Peyer's patch (tissue), 4 donors: ENCODE data around the gene GPC6. TPM values are rescaled to one million over a fixed set of nuclear protein-coding genes. Genes with fewer than 3 reads are reported as not detected.

ENCODE experiments used
- DNase-seq, 3 donors: peaks; one replicate each; pipeline ENCODE4 v3.0.0-alpha.2; 2017 to 2019
- H3K27ac ChIP-seq, 4 donors: fragments of 200-600 bp; sonication (generic); one replicate each; pipeline ENCODE4 v1.5.1; 2016 to 2019
- H3K27me3 ChIP-seq, 2 donors: fragments of 200-600 bp; sonication (generic); one replicate each; pipeline ENCODE4 v1.5.1; 2019
- H3K36me3 ChIP-seq, 3 donors: fragments of 200-600 bp; sonication (generic); one replicate each; pipeline ENCODE4 v1.5.1; 2016 to 2019
- H3K4me1 ChIP-seq, 4 donors: fragments of 200-600 bp; sonication (generic); one replicate each; pipeline ENCODE4 v1.5.1; 2016 to 2019
- H3K4me3 ChIP-seq, 4 donors: fragments of 200-600 bp; sonication (generic); 1 replicate in 3 of 4; 2 replicates in 1 of 4; pipeline ENCODE4 v1.5.1; 2016 to 2019; ENCODE audit warnings: mild to moderate bottlenecking in 1 of 4
- H3K9me3 ChIP-seq, 4 donors: fragments of 200-600 bp; sonication (generic); one replicate each; pipeline ENCODE4 v1.5.1; 2016 to 2019; ENCODE audit warnings: mild to moderate bottlenecking in 1 of 4
- POLR2A ChIP-seq, 2 donors: fragments of 450-650 bp; IDR thresholded peaks; one replicate each; pipeline ENCODE4 v1.5.1; 2017; ENCODE audit warnings: antibody characterized with exemption in 2 of 2, mild to moderate bottlenecking in 2 of 2, moderate library complexity in 2 of 2
- total RNA-seq, 4 donors: library from RNA; depleted of rRNA; stranded (reverse); fragments of >200 nt; gene quantifications; one replicate each; pipeline ENCODE4 v1.1.0, GENCODE V29; 2016
- TF ChIP-seq, protein P1 (sequence below), 6 experiments: fragments of 450-650 bp in 4 of 6; fragments of 200-600 bp in 2 of 6; sonication (generic) in 1 of 6; IDR thresholded peaks; one replicate each; pipeline ENCODE4 v1.5.1; 2017 to 2019; ENCODE audit warnings: antibody characterized with exemption in 6 of 6, mild to moderate bottlenecking in 3 of 6, moderate library complexity in 1 of 6

Gene GPC6
- total RNA-seq, 4 donors from 2014 or later = 1.6 to 13.2 (median 2.6) TPM

DNA sequence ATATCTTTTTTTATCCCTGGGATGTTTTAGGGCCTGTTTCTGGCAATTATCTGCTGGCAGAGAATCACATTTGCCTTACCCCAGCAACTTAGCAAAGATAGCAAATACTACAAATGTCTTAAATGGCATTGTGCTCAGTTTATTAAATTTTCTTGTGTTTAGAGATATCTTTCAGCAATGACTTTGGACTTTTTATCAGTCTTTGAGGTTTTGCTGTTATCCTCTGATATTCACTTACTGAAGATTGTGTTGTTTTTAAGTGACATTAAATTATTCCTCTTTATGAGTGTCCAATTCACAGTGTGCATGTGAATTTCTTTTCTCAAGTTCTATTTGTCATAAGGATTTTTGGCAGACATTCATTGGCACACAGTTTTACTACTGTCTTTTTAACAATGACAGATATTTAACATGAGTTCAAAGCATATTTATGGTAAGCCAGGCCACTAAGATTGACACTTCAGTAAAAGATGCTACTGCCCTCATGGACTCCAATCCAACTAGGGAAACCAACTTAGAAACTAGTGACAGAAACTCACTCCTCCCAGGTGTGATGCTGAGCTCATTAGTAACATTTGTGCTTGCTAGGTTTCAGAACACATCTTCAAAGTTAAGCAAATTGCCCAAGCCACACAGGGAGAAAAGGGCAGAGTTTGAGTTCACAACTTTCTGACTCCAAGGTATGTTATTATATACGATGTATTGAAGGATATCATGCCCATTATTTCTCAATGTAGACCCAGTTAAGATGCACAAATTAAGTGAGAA is 481.9 kb downstream of the GPC6 start:
- H3K4me3 ChIP-seq = no peak overlapping the region
- TF ChIP-seq, protein P1, sequence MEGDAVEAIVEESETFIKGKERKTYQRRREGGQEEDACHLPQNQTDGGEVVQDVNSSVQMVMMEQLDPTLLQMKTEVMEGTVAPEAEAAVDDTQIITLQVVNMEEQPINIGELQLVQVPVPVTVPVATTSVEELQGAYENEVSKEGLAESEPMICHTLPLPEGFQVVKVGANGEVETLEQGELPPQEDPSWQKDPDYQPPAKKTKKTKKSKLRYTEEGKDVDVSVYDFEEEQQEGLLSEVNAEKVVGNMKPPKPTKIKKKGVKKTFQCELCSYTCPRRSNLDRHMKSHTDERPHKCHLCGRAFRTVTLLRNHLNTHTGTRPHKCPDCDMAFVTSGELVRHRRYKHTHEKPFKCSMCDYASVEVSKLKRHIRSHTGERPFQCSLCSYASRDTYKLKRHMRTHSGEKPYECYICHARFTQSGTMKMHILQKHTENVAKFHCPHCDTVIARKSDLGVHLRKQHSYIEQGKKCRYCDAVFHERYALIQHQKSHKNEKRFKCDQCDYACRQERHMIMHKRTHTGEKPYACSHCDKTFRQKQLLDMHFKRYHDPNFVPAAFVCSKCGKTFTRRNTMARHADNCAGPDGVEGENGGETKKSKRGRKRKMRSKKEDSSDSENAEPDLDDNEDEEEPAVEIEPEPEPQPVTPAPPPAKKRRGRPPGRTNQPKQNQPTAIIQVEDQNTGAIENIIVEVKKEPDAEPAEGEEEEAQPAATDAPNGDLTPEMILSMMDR (IDR thresholded peaks at IDR 0.05) = no peak
- no peak for TF ChIP-seq POLR2A (IDR thresholded peaks at IDR 0.05)
- no peaks in the 10 kb centered on the region for H3K4me1 ChIP-seq
- no peaks in the 10 kb centered on the region for H3K9me3 ChIP-seq
- no peak overlapping the region for H3K27ac ChIP-seq
- H3K27me3 ChIP-seq = no peaks in the 10 kb centered on the region
- DNase-seq = no peak
- H3K36me3 ChIP-seq = no peaks in the 10 kb centered on the region

DNA sequence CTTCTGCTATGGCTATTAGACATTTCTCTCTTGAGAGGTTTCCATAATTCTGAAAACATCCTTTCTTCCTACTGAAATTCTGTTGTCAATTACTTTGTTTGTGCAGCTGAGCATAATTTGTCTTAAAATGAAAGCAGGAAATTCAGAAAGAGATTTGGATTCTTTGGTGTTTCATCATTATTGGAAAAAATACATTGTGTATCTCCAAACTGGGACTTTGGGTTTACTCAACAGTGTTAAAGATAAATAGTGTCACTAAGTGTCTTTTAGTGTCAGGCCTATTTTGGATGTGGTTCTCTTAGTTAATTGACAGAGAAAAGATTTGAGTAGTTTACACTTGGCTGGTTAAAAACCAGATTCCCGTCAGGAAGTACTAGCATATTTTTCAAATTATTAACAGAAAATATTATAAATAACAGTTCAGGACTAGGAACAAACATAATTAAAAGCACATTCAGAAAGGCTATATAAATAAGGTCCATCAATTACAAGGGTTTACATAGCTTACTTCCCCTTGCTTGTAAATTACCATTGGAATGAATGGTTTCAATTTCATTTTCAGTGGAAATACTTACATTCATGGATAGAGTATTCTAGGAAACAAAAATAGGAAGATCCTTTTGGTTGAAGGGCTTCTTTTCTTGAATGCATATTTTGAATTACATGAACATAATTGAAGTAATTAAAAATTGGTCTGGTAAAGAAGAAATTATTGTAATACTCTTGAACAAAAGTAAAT is 483.1 kb downstream of the GPC6 start:
- Histone ChIP-seq H3K4me1 (no peaks in the 10 kb centered on the region), H3K27ac (no peak overlapping the region), H3K4me3 (no peak overlapping the region), H3K27me3 (no peaks in the 10 kb centered on the region), H3K9me3 (peaks cover 0 to 2% (median 0%) of the 10 kb centered on the region in 4 donors), H3K36me3 (no peaks in the 10 kb centered on the region)
- no peak for DNase-seq
- TF ChIP-seq, protein P1 (IDR thresholded peaks at IDR 0.05) = no peak
- TF ChIP-seq POLR2A (IDR thresholded peaks at IDR 0.05) = no peak

DNA sequence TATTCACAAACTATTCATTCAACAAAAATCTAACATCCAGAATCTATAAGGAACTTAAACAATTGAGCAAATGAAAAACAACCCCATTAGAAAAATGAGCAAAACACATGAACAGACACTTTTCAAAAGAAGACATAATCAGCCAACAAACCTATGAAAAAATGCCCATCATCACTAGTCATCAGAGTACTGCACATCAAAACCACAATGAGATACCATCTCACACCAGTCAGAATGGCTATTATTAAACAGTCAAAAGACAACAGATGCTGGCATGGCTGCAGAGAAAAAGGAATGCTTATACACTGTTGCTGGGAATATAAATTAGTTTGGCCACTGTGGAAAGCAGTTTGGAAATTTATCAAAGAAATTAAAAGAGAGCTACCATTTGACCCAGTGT is 487.6 kb downstream of the GPC6 start:
- H3K27ac ChIP-seq = no peak overlapping the region
- H3K9me3 ChIP-seq = peaks cover 0 to 6% (median 0%) of the 10 kb centered on the region in 4 donors
- no peaks in the 10 kb centered on the region for H3K4me1 ChIP-seq
- H3K4me3 ChIP-seq = no peak overlapping the region
- TF ChIP-seq, protein P1 (IDR thresholded peaks at IDR 0.05) = no peak
- no peak for TF ChIP-seq POLR2A (IDR thresholded peaks at IDR 0.05)
- H3K27me3 ChIP-seq = no peaks in the 10 kb centered on the region
- H3K36me3 ChIP-seq = no peaks in the 10 kb centered on the region
- no peak for DNase-seq

DNA sequence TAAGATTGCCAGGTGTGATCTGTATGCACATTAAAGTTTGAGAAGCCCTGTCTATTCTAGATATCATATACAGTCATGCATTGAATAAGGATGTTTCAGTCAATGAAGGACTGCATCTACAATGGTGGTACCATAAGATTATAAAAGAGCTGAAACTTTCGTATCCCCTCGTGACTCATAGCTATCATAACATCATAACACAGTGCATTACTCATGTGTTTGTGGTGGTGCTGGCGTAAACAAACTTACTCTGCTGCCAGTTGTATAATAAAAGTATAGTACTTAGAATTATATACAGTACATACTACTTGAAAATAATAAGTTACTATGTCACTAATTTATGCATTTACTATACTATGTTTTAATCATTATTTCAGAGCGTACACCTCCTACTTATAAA is 489.3 kb downstream of the GPC6 start:
- Histone ChIP-seq H3K27ac (no peak overlapping the region), H3K36me3 (no peaks in the 10 kb centered on the region), H3K27me3 (no peaks in the 10 kb centered on the region), H3K4me3 (no peak overlapping the region), H3K9me3 (peaks cover 0 to 6% (median 0%) of the 10 kb centered on the region in 4 donors), H3K4me1 (no peaks in the 10 kb centered on the region)
- DNase-seq = no peak
- no peak for TF ChIP-seq POLR2A (IDR thresholded peaks at IDR 0.05)
- TF ChIP-seq, protein P1 (IDR thresholded peaks at IDR 0.05) = no peak

- DNase-seq = no peak
- Histone ChIP-seq H3K9me3 (peaks cover 0 to 6% (median 0%) of the 10 kb centered on the region in 4 donors), H3K36me3 (no peaks in the 10 kb centered on the region), H3K4me1 (no peaks in the 10 kb centered on the region), H3K27ac (no peak overlapping the region), H3K4me3 (no peak overlapping the region), H3K27me3 (no peaks in the 10 kb centered on the region)
- TF ChIP-seq, protein P1 (IDR thresholded peaks at IDR 0.05) = no peak
- TF ChIP-seq POLR2A (IDR thresholded peaks at IDR 0.05) = no peak
Observed at GRCh38 chr13:93716623-93717022, 490.0 kb downstream of the GPC6 start.
